Gastrocnemius medialis (tissue), 4 donors: ENCODE results near the gene FOXM1.
A peak's percentile ranks its signal among the peaks of the same experiment; 100 is the strongest.

Source experiments
- POLR2A ChIP-seq, 2 donors: fragments of 450-650 bp; IDR thresholded peaks; one replicate each; pipeline ENCODE4 v1.6.1; 2017; ENCODE audit warnings: antibody characterized with exemption in 2 of 2, mild to moderate bottlenecking in 2 of 2, moderate library complexity in 2 of 2
- TF ChIP-seq, protein P1 (sequence below), 5 experiments: fragments of 450-650 bp in 3 of 5; fragments of 200-600 bp in 2 of 5; sonication (generic) in 2 of 5; IDR thresholded peaks in 4 of 5; conservative IDR thresholded peaks in 1 of 5; 1 replicate in 4 of 5; 2 replicates in 1 of 5; pipeline ENCODE4 v1.5.1; 2016 to 2019; ENCODE audit warnings: antibody characterized with exemption in 5 of 5, mild to moderate bottlenecking in 3 of 5, moderate library complexity in 3 of 5

DNA sequence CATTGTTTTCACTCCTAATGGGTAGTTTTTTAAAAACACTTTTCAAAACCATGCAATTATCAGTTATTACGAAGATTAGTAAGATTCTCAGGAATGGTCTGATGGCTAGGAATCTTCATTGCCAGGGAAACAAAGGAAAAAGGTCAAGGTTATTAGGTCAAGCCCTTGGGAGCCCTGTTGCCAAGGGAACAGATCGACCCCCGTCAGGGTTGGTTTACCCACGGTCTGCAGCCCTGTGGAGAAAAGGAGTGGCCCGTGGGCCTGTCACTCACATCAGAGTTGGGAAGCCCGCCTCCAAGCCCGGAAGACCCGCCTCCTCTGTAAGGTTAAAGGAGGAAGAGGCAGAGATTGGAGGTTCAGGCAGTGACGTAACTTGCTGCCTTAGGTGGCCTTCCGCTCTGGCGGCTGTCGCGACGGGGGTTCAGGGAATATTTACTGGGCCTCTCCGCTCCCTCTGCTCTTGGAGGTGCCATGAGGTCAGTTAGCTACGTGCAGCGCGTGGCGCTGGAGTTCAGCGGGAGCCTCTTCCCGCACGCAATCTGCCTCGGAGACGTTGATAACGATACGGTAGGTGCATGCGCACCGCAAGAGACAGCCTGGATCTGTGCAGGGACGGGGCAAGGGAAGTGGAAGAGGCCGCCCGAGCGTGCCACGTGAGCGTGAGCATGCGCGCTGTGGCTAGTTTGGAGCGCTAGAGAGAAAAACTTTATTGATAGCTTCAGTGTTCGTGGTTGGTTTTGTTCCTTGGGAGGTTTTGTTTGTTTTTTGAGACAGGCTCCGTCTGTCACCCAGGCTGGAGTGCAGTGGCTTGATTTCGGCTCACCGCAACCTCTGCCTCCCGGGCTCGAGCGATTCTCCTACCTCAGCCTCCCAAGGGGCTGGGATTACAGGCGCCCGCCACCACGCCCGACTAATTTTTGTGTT, 64.4 kb downstream of the FOXM1 start, which contains the start of gene ITFG2:
- TF ChIP-seq, protein P1, sequence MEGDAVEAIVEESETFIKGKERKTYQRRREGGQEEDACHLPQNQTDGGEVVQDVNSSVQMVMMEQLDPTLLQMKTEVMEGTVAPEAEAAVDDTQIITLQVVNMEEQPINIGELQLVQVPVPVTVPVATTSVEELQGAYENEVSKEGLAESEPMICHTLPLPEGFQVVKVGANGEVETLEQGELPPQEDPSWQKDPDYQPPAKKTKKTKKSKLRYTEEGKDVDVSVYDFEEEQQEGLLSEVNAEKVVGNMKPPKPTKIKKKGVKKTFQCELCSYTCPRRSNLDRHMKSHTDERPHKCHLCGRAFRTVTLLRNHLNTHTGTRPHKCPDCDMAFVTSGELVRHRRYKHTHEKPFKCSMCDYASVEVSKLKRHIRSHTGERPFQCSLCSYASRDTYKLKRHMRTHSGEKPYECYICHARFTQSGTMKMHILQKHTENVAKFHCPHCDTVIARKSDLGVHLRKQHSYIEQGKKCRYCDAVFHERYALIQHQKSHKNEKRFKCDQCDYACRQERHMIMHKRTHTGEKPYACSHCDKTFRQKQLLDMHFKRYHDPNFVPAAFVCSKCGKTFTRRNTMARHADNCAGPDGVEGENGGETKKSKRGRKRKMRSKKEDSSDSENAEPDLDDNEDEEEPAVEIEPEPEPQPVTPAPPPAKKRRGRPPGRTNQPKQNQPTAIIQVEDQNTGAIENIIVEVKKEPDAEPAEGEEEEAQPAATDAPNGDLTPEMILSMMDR (IDR thresholded peaks at IDR 0.05 in 4 of 5, conservative IDR thresholded peaks at IDR 0.05 in 1 of 5): no peak
- TF ChIP-seq POLR2A (IDR thresholded peaks at IDR 0.05): peak; percentile 62 to 83
